GM19099 (cell line): ENCODE results near the gene PICK1.

Source experiments
- POLR2A ChIP-seq: IDR thresholded peaks from 3 replicates; pipeline ENCODE4 v1.6.1; 2011; ENCODE audit warnings: low read depth; ENCODE audit not compliant: insufficient read length; ENCODE audit errors: extremely low read depth

The PICK1 gene

DNA sequence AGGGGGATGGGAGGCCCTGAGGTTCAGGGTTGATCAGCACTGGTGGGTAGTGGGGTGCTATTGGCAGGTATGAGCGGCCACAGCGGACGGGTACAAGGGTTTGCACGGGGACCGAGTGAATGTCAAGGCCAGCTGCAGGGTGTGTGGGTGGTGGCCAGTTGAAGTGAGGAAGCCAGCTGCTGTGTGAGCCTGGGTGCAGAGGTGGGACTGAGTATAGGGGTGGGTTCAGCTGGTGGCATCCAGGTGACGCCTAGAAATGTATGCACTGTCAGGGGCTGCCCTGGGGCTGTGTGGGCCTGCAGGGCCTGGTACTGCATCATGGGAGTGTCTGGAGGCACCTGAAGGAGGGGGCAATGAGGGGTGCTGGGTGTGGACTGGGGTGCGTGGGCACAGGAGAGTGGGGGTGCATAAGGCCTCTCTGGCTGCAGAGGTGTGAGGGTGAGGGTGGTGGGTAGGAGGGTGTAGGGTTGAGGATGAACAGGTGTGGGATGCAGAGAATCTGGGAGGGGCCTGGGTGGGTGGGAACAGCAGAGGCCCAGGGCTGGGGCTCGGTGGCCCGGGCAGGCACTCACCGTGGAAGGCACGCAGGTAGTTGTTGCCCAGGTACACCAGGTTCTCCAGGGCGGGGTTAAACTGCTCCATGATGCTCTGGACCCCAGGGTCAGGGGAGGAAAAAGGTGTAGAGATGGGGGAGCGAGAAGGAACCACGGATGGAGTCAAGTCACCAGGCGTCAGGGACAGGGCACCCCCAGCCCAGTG lies 51.5 kb downstream of the PICK1 start:
- TF ChIP-seq POLR2A, result no peak

- TF ChIP-seq POLR2A, result no peak
Observed at GRCh38 chr22:38109371-38110001, 52.3 kb downstream of the PICK1 start.

- no peak for TF ChIP-seq POLR2A
Observed at GRCh38 chr22:38110008-38110862, 53.0 kb downstream of the PICK1 start, which contains the start of gene BAIAP2L2. BAIAP2L2 (minus strand) TSS chr22:38110684; CDS start chr22:38110525, 159 bp downstream.

GRCh38 chr22:38110863-38111852 lies 54.0 kb downstream of the PICK1 start:
- TF ChIP-seq POLR2A, result no peak

DNA sequence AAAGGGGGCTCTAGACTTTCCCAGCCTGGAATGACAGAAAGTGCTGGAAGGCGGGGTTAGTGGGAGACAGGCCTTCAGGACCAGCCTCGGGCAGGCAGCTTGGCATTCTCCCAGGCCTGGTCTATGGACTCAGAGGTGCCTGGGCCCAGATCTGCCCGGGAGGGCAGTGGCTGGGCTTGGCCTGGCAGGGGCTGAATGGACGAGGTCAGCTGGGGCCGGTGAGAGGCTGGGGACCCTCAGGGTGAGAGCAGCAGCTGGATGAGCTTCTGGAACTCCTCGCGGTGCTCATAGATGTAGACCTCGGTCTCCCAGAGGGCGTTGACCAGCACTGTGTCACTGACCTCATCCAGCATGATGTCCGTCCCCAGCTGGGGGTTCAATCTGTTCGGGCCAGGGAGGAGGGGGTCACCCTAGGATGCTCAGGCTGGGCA lies 54.7 kb downstream of the PICK1 start:
- TF ChIP-seq POLR2A, result no peak

DNA sequence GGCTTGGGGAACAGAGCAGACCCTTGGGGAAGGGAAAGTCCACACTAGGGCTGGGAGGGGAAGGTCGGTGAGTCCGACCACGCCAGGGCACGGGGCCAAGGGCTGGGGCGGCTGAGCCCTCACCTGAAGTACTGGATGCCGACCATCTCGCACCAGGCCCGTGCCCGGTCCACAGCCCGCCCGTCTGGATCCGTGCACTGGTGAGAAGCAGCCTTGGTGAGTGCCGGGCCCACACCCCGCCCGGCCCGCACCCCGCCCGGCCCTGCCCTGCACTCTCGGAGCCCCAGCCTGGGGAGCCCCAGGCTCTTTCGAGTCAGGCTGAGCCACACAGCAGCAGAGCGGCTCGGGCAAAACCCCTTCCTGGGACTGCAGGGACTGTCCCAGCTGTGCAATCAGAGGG lies 55.2 kb downstream of the PICK1 start:
- no peak for TF ChIP-seq POLR2A

DNA sequence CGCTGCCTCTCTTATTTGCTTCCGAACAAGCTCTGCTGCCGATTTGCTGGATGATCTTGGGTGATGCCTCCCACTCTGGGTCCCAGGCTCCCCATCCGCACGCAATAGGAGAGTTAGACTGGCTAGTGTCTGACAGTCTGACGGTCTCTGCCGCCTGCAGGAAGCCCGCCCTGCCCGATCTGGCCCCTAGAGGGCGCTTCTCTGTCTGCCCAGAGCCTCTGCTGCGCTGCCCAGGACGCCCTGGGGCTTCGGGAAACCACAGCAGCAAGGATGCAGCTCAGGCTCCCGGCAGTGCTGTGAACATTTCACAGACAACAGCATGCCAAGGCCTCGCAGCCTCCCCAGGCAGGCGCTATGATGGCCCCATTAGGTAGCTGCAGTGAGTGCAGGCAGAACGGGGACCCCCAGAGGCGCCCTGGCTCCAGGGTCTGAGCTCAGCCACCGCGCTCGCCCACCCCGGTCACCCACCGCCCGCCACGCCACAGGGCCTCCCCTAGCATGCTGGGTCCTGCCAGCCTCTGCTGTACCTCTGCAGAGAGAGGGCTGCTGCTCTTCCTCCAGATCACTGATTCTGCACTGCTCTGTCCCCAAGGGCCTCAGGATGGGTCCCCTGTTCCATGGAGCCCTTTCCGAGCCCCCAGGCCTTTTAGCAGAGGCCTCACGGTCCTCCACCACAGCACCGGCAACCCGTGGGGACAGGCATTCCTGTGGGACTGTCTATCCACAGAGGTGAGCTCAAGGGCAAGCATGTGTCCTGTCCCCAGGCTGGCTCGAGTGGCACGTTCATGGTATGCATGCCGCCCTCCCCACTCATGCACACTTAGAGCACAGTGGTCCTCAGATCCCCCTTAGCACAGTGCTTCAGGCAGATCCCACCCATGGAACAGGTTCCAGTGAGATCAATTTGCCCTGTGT lies 57.5 kb downstream of the PICK1 start:
- TF ChIP-seq POLR2A, result no peak

DNA sequence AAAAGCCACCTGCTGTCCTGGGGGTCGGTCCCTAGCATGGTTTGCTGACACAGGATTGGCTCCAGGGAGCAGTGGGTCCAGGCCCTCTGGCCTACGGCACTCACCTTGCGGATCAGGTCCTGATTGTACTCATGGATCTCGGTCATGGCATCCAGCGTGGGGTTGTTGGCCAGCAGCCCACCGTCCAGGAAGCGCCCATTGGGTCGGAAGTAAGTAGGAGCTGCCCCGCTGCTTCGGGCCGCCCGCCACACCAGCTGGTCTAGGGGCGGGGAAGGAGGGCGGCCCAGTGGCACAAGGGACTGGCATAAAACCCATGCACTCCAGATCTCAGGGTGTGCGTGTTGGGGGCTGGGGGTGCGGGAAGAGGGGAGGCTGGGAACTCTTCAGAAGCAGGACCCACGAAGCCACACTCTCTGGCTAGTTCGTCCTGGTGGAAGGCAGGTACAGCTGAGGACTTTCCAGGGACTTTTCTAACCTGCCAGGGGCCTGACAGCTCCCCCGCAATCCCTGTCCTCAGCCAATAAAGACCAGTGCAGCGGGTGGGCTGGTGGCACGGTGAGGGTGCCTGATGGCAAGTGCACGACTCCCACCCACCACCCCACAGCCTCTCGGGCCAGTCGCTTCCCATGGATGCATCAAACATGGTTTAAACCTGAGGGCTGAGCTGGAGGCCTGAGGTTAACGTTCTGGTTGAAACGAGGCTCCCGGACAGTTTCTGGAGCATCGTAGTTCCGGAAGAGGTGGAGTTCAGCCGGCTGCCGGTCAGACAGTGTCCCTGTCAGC lies 58.4 kb downstream of the PICK1 start:
- TF ChIP-seq POLR2A, result no peak

GRCh38 chr22:38118182-38118581 lies 61.0 kb downstream of the PICK1 start:
- TF ChIP-seq POLR2A, result no peak

GRCh38 chr22:38120359-38121110 lies 63.3 kb downstream of the PICK1 start:
- no peak for TF ChIP-seq POLR2A

GRCh38 chr22:38122616-38123015 lies 65.4 kb downstream of the PICK1 start:
- no peak for TF ChIP-seq POLR2A
